NCI-H2107 treated with DMSO at 0.1 percent for 48 hours (cell line): Measurements from ENCODE around the gene KRT14.
"Not testable (repeated sequence)": the region's sequence is repeated elsewhere in the genome, so short reads cannot be mapped to it uniquely, and the experiment has no call there.

ENCODE experiments used
- DNase-seq: peaks from one replicate; lab custom pipeline; 2025; ENCODE audit not compliant: unreplicated experiment; lab: John Stamatoyannopoulos, UW

Gene KRT14

GRCh38 chr17:41623184-41623861, 36.6 kb upstream of the KRT14 start:
- not testable (repeated sequence) for DNase-seq

DNA sequence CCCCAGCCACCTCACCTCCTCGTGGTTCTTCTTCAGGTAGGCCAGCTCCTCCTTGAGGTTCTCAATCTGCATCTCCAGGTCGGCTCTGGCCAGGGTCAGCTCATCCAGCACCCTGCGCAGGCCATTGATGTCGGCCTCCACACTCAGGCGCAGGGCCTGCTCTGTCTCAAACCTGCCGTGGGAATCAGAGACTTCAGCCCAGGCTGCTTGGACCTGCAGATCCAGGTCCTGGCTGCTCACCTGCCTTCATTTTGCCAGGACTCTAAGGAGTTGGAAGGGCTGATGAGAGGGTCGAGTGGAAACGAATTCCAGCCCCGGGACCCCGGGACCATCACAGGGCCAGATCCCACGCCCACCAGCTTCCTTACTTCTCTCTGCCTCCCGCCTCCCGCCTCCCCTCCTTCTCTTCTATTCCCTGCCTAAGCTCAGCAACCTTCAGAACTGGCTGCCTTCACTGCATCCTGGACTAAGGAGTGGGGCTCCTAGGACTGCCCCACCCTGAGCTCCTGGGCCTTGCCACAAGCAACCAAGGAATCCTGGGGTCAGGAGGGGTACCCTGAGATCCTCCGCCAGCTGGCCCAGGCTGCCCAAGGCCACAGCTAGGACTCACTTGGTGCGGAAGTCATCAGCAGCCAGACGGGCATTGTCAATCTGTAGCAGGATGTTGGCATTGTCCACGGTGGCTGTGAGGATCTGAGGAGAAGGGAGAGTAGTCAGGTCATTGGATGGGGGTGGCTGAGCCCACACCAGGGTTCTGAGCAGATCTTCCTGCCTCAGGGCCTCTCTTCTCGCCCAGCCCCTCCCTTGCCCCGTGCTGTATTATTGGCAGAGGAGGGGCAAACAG, 35.9 kb upstream of the KRT14 start:
- DNase-seq = not testable (repeated sequence)

- DNase-seq = no peak
These were observed 35.2 kb upstream of the KRT14 start for GRCh38 chr17:41621916-41622315.

GRCh38 chr17:41621435-41621817, 34.7 kb upstream of the KRT14 start:
- not testable (repeated sequence) for DNase-seq

GRCh38 chr17:41620583-41621434, 34.1 kb upstream of the KRT14 start:
- DNase-seq = no peak

DNA sequence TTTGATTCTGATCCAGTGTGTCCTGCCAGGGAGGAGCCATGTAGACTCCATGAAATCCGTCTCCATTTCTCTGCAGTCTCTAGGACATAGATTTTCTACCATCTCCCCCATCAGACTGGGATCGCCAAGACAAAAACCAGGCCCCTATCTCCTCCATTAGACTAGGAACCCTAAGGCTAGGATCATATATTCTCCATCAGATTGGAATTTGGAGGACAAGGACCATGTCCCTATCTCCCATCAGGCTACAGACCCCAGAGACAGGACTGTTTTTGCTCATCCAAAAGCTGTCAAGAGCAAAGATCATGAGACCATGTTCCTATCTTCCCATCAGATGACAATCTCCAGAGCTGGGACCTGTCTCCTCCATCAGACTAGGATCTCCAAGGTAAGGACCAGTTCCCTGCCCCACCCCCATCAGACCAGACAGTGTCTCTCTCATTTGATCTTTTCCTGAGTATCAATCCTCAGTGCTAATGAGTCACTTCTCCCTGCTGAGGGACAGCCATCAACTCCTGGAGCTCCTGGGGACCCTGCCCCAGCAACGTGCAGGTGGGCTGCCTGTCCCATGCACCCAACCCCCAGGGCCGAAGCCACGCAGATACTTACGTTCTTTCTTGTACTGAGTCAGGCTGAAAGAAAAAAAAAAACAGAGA, 33.4 kb upstream of the KRT14 start:
- DNase-seq = not testable (repeated sequence)

GRCh38 chr17:41619036-41619926, 32.6 kb upstream of the KRT14 start:
- DNase-seq = no peak

- no peak for DNase-seq
These were observed 31.8 kb upstream of the KRT14 start for GRCh38 chr17:41618341-41619035.

GRCh38 chr17:41617698-41618097, 31.0 kb upstream of the KRT14 start:
- no peak for DNase-seq

DNA sequence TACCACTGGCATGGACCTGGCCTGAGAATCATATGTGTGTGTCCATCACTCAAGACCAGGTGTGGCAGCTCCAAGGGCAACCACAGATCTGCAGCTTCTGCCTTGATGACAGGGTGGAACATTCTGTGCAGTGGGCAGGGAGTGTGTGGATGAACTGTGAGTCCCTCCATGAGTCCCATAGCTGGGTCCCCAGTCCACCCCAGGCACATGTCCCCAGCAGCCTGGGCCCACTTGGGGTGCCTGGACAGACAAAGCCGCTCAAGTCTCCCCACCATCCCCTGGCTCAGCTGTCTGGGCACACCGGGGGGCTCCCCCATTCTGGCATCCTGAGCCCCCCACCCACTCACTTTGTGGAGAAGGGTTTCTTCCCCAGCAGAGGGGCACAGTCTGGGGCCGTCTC, 30.4 kb upstream of the KRT14 start:
- no peak for DNase-seq

- DNase-seq = not testable (repeated sequence)
These were observed 29.8 kb upstream of the KRT14 start for GRCh38 chr17:41616486-41616885.

DNA sequence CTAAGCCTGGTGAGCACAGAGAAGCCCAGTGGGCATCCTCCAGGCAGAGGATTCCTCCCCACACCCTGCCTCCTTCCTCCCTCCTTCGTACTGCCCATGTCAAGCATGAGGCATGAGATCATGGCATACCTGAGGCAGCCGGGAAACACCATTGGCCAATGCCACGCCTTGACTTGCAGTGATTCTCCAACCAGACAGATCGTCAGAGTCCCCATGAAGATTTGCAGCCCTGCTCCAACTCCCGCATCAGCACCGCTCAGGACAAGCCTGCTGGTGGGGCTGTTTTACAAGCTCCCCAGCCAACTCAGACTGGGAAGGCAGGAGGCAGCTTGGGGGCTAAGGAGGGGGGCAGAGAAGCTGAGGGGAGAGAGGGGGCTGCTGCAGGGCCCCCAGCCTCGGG, 28.8 kb upstream of the KRT14 start:
- DNase-seq = no peak

- not testable (repeated sequence) for DNase-seq
These were observed 28.1 kb upstream of the KRT14 start for GRCh38 chr17:41614767-41615166.

DNA sequence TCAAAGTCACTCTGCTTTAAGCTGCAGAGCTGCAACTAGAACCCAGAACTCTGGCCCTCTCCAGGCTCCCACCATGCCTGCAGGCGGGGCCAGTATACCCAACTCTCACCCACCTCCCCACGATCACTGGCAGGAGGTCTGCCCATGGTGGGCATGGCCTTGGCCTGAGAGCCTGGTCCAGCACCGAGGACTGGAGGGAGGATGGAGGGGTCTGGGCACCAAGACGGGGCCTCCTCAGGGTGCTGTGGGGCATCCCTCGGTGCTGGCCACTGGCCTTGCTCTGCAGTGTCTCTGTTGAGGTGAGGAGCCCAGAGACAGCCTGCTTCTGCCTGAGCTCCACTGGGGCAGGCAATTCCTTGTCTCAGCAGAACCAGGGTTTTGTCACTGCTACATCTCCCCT, 27.4 kb upstream of the KRT14 start:
- no peak for DNase-seq

GRCh38 chr17:41613277-41614082, 26.8 kb upstream of the KRT14 start:
- DNase-seq = no peak

DNA sequence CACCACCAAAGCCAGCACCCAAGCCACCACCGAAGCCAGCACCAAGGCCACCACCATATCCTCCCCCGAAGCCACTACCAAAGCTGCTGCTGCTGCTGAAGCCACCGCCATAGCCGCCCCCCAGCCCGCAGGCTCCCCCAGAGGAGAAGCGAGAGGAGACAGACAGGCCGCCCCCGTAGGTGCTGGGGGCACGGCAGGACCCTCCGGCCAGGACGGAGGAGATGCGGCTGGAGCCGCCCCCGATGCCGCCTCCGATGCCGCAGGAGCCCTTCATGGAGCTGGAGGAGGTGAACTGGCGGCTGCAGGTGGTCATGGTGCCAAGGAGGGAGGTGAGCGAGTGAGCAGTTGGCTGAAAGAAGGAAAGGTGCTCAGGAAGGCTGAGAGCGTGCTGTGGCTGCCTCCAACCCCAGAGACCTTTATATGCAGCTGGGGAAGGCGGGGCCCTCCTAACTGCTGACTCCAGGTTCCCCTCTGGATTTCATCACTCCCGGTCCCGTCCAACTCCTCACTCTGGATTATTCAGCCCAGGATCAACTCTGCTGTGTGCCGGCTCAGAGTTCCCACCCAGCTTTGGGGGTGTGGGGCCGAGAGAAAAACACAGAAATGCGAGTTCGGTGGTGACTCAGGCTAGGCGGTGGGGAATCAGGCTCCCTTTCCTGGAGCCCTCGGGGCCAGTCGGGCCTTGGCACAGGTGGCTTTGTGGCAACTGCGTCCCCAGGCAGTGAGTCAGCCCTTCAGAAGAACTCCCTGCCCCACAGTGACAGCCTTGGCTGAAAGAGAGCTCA, 25.9 kb upstream of the KRT14 start, which contains the start of gene KRT16:
Gene KRT16 (minus strand): TSS at position 392 of the 785 bp plus-strand sequence. CDS start 79 bp downstream, at position 313.
- DNase-seq = not testable (repeated sequence)

GRCh38 chr17:41610965-41611640, 24.4 kb upstream of the KRT14 start:
- DNase-seq = no peak
